RWPE1 (cell line): Measurements from ENCODE around the gene CD300A.

Experiments used
- CTCF ChIA-PET: fragments of 350-600 bp; sonication (Branson Sonifier 250); formaldehyde crosslinking; extraction: SDS; loops from one replicate; lab custom pipeline; 2021; lab: Yijun Ruan, JAX
- POLR2A ChIA-PET: fragments of 400-600 bp; formaldehyde crosslinking; extraction: SDS; loops from one replicate; lab custom pipeline; 2020; ENCODE audit warnings: antibody characterized with exemption; ENCODE audit not compliant: low non-redundant PET; lab: Yijun Ruan, JAX
- DNase-seq: peaks from one replicate; pipeline ENCODE4 v3.0.0; 2012; ENCODE audit warnings: low spot score
- H3K27ac ChIP-seq: fragments of 450-650 bp; 2 replicates; pipeline ENCODE4 v1.5.1; 2017
- CTCF ChIP-seq: fragments of 450-650 bp; conservative IDR thresholded peaks from 2 replicates; pipeline ENCODE4 v1.5.1; 2017; ENCODE audit warnings: low read depth, mild to moderate bottlenecking

CD300A gene

GRCh38 chr17:74464730-74465377, 1.6 kb upstream of the CD300A start:
- POLR2A ChIA-PET, result no interaction called here
- DNase-seq, result no peak
- no peak overlapping the region for H3K27ac ChIP-seq
- CTCF ChIA-PET, result interaction anchor here (0.6 kb wide), 1 partner anchor 27 kb away, joined by 3 read pairs; no protein-coding TSS in a partner anchor
- no peak for TF ChIP-seq CTCF

GRCh38 chr17:74465378-74466110, 890 bp upstream of the CD300A start:
- POLR2A ChIA-PET, result no interaction called here
- DNase-seq, result no peak
- CTCF ChIA-PET, result no interaction called here
- no peak overlapping the region for H3K27ac ChIP-seq
- no peak for TF ChIP-seq CTCF

GRCh38 chr17:74466828-74467184, 372 bp downstream of the CD300A start:
- CTCF ChIA-PET, result no interaction called here
- DNase-seq, result no peak
- TF ChIP-seq CTCF, result no peak
- H3K27ac ChIP-seq, result no peak overlapping the region
- POLR2A ChIA-PET, result no interaction called here

GRCh38 chr17:74467221-74467951, 952 bp downstream of the CD300A start:
- no peak for DNase-seq
- no peak overlapping the region for H3K27ac ChIP-seq
- ChIA-PET CTCF (no interaction called here), POLR2A (no interaction called here)
- no peak for TF ChIP-seq CTCF

- TF ChIP-seq CTCF, result no peak
- no peak for DNase-seq
- CTCF ChIA-PET, result interaction anchor here (0.7 kb wide), 1 partner anchor 8 kb away, joined by 4 read pairs; no protein-coding TSS in a partner anchor
- no peak overlapping the region for H3K27ac ChIP-seq
- POLR2A ChIA-PET, result no interaction called here
Observed at GRCh38 chr17:74471341-74471740, 4.9 kb downstream of the CD300A start.

- TF ChIP-seq CTCF, result no peak
- H3K27ac ChIP-seq, result no peak overlapping the region
- ChIA-PET CTCF (no interaction called here), POLR2A (no interaction called here)
- no peak for DNase-seq
Observed at GRCh38 chr17:74472890-74473289, 6.5 kb downstream of the CD300A start.
